Right kidney (tissue), 9 donors: ENCODE measurements around the gene OR52M1.
"Not testable (repeated sequence)": the region's sequence is repeated elsewhere in the genome, so short reads cannot be mapped to it uniquely, and the experiment has no call there.

Experiments used
- DNase-seq: peaks from one replicate; pipeline ENCODE4 v3.0.0-alpha.2; 2016
- long read RNA-seq, 8 donors: transcript quantifications; one replicate each; lab custom pipeline, GENCODE V29; 2026

Gene OR52M1, protein sequence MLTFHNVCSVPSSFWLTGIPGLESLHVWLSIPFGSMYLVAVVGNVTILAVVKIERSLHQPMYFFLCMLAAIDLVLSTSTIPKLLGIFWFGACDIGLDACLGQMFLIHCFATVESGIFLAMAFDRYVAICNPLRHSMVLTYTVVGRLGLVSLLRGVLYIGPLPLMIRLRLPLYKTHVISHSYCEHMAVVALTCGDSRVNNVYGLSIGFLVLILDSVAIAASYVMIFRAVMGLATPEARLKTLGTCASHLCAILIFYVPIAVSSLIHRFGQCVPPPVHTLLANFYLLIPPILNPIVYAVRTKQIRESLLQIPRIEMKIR
- long read RNA-seq, donor 1 = 0 reads
- long read RNA-seq, donor 2 = 0 reads
- long read RNA-seq, donor 3 = 0 reads
- long read RNA-seq, donor 4 = 0 reads
- long read RNA-seq, donor 5 = 0 reads
- long read RNA-seq, donor 6 = 0 reads
- long read RNA-seq, donor 7 = 0 reads
- long read RNA-seq, donor 8 = 0 reads

GRCh38 chr11:4544891-4545290, at the start of gene OR52M1:
OR52M1 (plus strand) TSS chr11:4545191; CDS start chr11:4545191, 0 bp downstream.
- no peak for DNase-seq

DNA sequence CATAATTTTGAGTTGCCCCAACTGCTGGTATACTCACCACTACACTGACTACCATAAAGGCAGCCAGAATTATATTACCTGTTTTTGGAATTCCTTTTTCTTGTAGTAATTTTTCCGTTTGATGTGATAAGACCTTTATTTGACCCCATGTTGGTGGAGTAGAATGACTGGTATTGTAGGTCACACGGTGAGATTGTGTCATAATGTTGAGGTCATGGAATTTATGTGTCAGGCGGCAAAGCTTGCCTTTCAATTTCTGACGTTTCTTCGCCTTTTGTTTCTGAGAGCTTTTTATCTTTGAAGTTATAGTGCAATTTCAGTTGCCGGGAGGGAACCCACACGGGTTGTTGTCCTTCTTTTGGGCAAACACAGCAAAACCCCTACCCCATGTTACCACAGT, 49.5 kb upstream of the OR52M1 start:
- no peak for DNase-seq

DNA sequence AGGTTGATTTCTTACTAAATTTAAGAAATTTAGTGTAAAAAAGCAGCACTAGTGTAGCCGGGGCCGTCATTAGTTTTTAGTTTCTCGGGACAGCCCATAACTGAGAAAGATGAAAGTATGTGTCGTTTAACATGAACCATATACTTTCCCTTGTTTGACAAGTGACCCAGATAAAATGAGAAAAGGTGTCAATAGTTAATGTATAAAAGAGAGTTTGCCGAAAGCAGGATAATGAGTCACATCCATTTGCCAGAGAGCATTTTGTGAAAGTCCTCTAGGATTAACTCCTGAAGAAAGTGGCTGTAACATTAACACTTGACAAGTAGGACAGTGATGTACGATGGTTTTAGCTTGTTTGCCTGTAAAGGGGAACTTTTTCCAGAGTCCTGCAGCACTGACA, 49.0 kb upstream of the OR52M1 start:
- DNase-seq = no peak

DNA sequence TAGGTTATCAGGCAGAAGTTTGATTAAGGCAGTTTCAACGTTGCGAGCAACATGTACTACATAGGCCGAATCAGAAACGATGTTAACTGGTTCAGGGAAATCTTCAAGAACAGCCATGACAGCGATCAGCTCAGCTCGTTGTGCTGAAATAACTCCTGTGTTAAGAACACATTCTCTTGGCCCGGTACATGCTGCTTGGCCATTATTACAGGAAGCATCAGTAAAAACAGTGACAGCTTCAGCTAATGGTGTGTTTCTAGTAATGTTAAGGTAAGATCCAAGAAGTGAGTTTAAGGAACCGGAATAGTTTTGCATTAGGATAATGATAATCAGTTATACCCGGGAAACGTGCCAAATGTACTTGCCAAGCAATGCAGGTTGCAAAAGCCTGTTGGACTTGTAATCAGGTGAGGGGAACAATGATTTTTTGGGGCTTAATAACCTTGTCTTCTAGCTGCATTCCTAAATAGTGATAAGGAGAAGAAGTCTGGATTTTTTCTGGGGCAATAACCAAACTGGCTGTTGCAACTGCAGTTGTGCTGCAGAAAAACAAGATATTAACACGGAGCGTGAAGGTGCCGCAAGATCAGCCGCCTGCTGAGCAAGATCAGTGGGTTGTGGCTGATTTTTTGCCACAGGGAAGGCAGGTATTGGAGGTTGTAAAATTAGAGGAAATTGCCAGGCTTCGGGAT, 48.3 kb upstream of the OR52M1 start:
- no peak for DNase-seq

- DNase-seq = no peak
Observed at GRCh38 chr11:4508886-4509285, 36.1 kb upstream of the OR52M1 start.

DNA sequence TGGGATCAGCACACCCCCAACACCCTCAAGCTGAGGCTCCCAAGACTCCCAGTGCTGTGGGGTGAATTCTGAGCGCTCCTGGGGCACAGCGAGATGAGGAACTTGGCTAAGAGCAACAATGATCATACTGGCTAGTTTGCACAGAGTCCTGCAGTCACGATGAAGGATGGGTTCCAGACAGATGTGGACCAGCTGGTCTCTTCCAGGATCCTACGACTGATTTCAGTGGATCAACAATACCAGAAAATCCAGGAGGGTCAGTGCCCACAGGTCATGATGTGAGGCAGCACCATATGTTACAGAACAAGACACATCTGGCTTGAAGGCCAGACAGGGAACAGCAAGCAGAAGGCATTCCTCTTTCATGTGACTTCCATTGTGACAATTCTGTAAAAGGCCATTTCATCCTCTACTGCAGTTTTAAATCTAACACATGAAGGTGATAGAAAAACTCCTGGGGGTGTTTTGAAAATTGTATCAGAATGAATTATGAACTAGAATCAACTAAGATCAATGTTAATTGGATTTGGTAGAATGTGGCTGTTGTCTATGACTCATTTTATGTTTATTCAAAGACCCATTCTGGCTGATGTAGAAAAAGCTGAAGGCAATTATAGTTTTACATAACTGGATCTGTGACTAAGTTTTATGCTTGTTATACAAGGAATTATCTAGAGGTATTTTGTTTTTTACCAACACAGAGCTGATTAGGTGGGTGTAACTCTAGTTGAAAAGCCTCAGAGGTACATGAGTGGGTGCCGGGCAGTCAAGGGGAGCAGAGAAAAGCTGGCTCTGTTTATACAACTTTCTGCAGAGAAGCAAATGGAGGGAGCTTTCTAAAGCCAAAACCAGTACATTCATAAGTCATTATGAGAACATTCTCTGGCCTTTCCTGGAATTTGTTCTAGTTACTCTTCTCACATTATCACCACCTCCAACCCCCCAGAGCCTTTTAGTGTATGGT, 33.4 kb upstream of the OR52M1 start:
- no peak for DNase-seq

GRCh38 chr11:4514196-4514595, 30.8 kb upstream of the OR52M1 start:
- no peak for DNase-seq

DNA sequence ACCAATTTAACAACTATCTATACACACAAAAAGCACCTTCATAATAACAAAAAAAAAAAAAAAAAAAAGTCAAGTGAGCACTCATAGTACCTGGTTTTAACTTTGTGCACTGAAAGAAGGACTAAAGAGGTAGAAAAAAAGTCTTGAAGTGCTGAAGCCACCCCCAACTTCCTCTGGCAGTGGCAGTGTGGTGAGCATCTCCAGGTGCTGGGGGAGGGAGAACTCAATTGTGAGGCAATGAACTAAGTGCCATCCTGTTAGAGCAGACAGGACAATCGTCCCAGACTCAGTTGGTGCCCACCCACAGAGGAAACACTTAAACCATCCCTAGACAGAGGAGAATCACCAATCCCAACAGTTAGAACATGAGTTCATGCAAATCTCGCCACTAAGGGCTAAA, 22.7 kb upstream of the OR52M1 start:
- no peak for DNase-seq

DNA sequence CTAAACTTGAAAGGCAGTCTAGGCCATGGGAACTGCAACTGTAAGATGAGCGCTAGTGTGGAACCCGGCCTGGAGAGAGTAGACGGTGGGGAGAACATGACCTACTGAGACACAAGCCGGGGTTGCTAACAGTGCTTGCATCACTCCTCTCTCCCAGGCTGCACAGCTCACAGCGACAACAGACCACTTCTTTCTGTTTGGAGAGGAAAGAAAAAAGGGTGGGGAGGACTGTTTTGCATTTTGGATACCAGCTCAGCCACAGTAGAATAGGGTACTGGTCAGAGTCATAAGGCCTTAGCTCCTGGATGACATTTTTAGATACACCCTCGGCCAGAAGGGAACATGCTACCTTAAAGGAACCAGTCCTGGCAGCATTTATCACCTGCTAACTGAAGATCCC, 22.2 kb upstream of the OR52M1 start:
- no peak for DNase-seq

DNA sequence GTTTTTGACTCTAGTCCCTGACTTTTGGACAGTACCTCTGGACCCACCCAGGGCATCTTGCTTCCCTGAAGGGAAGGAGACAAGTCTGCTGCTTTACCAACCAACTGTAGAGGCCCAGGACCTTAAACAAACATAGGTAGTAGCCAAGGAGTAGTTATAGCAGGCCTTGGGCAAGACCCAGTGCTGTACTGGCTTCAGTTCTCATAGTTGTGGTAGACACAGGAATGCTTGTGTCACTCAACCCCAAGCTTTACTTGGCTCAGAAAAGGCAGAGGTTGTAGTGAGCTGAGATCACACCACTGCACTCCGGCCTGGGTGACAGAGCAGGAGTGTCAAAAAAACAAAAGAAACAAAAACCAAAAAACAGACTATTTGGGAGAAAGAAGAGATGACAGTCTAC, 21.3 kb upstream of the OR52M1 start:
- no peak for DNase-seq

DNA sequence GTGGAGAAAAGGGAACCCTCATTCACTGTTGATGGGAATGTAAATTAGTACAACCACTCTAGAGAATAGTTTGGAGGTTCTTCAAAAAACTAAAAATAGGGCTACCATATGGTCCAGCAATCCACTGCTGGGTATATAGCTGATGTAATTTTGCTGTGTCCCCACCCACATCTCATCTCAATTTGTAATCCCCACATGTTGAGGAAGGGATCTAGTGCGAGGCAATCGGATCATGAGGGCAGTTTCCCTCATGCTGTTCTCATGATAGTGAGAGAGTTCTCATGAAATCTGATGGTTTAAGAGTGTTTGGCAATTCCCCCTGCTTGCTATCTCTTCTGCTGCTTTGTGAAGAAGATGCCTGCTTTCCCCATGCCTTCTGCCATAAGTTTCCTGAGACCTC, 17.1 kb upstream of the OR52M1 start:
- no peak for DNase-seq

GRCh38 chr11:4531686-4532085, 13.3 kb upstream of the OR52M1 start:
- DNase-seq = not testable (repeated sequence)

DNA sequence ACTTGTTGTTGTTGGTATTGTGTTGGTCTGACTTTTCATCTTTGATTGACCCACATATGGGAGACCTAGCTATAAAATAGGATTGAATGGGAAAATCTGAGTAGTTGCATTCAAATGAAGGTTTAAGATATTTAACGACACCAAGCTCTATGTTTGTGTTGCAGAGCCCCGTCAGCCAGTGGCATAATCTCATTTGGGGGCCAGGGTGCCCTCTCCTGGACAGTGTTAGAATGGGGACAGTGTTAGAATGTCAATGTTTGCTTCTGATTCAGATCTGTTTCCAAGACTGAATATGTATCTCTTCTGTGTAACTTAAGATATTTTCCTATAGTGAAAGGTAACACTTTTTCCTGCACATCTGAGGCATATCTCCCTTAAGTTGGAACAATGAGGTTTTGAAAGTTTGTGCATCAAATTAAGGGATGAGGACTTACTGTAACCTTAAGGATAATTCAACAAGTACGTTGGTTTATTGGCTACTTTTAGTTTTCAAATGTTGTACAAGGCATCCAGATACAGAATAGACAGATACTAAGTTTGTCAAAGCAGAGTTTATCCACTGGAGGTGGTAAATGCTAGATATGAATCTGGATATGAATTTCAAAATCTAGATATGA, 5.3 kb upstream of the OR52M1 start:
- no peak for DNase-seq

GRCh38 chr11:4541071-4541470, 3.9 kb upstream of the OR52M1 start:
- DNase-seq = no peak

GRCh38 chr11:4543561-4543960, 1.4 kb upstream of the OR52M1 start:
- no peak for DNase-seq

DNA sequence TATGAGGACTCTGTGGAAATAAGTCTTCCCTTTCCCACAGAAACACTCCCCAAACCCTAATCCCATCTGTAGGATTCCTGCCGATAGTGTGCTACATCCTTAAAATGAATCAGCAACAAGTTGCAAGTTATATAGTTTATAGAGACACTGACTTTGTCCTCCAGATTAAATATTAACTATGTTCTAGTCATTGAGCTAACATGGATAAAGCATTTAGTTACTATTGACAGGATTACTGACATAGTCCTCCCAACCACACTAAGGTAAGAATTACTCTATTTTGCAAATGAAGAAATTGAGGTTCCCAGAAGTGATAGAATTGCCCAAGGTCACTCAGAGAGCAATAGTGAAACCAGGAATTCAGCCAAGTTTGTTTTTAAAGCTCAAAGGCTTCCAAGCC, 1.9 kb downstream of the OR52M1 start:
- DNase-seq = no peak

- DNase-seq = no peak
Observed at GRCh38 chr11:4547416-4547815, 2.4 kb downstream of the OR52M1 start.

GRCh38 chr11:4551346-4551979, 6.5 kb downstream of the OR52M1 start:
- no peak for DNase-seq

- peak; percentile 3 for DNase-seq
Observed at GRCh38 chr11:4559527-4560440, 14.8 kb downstream of the OR52M1 start.

GRCh38 chr11:4560467-4560866, 15.5 kb downstream of the OR52M1 start:
- no peak for DNase-seq

DNA sequence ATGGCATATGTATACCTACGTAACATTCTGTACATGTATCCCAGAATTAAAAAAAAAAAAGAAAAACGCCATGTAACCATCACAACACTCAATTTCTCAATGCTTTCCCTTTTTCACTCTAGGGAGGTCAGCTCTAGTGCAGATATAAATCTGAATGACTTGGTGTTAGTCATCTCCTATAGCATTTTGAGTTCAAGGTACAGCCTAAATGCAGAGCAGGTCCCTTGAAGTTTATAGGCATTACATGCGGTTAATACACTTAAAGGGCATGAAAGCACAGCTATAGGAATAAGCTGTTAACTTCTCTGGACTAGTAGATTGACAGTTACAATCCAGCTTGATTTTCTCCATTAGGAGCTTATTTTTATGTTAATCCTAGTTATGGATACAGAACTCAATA, 20.4 kb downstream of the OR52M1 start:
- no peak for DNase-seq
